NCI-H446 (cell line): ENCODE results near the gene TBC1D5.
"Not testable (repeated sequence)": the region's sequence is repeated elsewhere in the genome, so short reads cannot be mapped to it uniquely, and the experiment has no call there.

Experiments used
- DNase-seq, 2 experiments: peaks; one replicate each; lab custom pipeline; 2025; lab: John Stamatoyannopoulos, UW

The TBC1D5 gene

GRCh38 chr3:17542591-17542990 is 199.8 kb downstream of the TBC1D5 start:
- DNase-seq: no peak

GRCh38 chr3:17539436-17539835 is 203.0 kb downstream of the TBC1D5 start:
- no peak for DNase-seq

DNA sequence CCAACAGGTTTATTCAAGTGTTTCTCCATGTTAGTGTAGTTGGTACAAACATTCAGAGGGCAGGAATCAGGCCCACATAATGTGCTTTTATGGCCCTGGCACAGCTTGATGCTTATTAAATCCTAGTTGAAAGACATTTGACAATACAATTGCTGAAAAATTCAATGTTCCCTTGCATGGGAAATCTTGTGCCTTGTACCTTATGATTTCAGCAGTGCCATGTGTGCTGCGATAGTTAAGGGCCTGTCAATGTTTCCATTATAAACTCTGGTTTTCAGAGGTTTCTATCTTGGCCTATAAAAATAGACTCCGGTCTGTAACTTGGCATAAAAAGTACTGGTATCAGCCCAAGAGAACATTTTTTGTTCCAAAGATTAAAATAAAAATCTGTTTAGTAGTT is 207.2 kb downstream of the TBC1D5 start:
- DNase-seq: no peak

- DNase-seq: not testable (repeated sequence)
Measured at GRCh38 chr3:17532446-17532845, 210.0 kb downstream of the TBC1D5 start.

DNA sequence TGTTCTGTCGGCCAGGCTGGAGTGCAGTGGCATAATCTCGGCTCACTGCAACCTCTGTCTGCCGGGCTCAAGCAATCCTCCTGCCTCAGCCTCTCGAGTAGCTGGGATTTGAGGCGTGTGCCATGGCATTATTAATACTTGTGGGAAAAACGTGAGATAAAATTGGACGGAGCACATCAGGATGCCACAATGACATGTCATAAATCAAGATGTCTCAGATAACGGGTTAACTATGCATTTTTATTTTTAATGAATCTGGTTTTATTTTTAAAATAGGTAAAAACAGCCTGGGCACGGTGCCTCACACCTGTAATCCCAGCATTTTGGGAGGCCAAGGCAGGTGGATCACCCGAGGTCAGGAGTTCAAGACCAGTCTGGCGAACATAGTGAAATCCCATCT is 212.8 kb downstream of the TBC1D5 start:
- no peak for DNase-seq

DNA sequence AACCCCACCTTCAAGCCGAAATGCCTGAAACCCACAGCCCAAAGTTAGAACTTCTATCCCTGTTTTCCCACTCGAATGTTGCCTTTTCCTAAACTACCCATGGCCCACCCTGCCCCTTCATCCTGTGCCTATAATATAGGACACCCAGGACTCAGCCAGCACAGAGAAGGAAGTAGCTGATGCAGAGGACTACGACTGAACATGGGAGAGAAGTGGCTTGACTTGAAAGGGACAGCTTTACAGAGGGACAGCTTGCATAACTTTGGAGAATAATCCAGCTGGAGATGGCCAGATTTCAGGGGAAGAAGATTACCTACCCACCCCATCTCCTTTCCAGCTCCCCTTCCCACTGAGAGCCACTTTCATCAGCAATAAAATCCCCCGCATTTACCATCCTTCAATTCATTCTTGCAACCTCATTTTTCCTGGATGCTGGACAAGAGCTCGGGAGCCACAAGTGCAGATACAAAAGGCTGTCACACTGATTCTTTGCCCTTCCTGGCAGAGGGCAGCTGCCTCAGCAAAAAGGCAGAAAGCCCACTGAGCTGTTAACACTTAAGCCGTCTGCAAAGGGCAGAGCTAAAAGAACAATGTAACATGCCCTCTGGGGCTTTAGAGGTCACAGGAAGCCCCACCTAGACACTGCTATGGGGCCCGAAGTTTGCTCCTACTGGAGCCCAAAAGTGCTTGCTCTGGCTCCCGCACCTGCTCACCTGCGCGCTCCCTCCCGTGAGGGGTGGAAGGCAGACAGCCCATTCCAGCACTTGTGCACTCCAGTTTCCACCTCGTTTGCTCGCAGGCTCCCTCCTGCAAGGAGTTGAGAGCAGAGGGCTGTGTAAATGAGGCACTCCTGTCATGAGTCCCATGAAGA is 224.0 kb downstream of the TBC1D5 start:
- no peak for DNase-seq

- DNase-seq: no peak
Measured at GRCh38 chr3:17515445-17516234, 226.8 kb downstream of the TBC1D5 start.

- no peak for DNase-seq
Measured at GRCh38 chr3:17514597-17514996, 227.8 kb downstream of the TBC1D5 start.

- no peak for DNase-seq
Measured at GRCh38 chr3:17510265-17510664, 232.2 kb downstream of the TBC1D5 start.

DNA sequence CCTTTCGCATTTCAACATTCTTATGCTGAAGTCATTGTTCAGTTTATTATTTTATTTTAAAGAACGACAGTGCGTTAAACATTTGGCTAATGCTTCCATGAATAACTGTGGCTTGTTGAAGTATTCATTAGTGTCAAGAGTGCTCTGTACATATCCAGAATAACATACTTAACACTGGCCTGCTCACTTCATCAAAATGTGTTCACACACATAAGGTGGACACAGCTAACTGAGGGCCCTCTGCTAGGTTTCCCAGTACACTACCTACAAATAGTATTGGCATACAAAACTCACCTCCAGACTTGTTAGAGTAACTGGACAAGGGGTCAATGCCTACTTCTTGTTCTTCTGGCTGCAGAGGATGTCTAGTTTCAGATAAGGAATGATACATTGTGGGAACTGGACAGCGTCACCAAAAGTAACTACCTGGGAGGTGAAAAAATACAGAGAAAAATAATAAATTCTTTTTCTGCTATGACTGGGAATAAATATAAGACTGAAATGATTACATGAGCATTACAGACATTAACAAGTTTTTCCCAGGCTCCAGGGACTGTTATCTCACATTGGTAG is 234.2 kb downstream of the TBC1D5 start:
- DNase-seq: no peak

GRCh38 chr3:17507480-17507879 is 235.0 kb downstream of the TBC1D5 start:
- no peak for DNase-seq

DNA sequence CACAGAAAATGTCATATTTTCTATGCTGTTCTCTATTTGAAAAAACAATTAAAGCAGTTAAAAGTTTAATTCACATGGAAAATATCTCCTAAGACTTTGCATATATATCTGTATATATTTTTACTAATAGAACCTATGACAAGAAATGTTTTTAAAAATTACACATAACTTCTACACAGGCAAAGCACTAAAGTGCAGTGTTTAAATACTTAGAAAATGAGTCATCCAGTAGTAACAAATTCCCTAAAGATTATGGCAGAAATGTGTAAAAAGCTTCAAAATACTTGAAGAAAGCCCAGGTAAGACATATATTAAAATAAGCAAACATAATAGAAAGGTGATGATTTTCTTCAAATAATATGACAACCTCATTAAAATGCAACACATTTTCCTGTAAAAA is 236.6 kb downstream of the TBC1D5 start:
- DNase-seq: no peak

GRCh38 chr3:17501745-17502144 is 240.7 kb downstream of the TBC1D5 start:
- DNase-seq: no peak

DNA sequence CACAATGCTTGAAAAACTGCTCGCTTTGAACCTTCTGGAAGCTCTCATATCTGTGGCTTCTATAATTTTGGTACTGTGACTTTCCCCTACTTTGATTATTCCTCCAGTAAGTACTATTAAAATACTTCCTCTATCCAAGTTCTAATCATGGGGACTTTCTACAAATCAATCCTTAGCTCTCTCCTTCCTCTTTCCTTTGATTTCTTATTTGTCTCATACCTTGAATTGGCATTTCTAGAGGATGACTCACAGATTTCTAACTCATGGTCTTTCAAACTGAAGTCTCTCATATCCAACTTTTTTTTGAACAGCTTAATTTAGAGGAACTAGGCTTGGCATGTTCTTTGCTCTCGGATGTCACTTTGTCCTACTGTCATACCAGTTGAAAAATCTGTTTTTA is 241.8 kb downstream of the TBC1D5 start:
- DNase-seq: no peak

DNA sequence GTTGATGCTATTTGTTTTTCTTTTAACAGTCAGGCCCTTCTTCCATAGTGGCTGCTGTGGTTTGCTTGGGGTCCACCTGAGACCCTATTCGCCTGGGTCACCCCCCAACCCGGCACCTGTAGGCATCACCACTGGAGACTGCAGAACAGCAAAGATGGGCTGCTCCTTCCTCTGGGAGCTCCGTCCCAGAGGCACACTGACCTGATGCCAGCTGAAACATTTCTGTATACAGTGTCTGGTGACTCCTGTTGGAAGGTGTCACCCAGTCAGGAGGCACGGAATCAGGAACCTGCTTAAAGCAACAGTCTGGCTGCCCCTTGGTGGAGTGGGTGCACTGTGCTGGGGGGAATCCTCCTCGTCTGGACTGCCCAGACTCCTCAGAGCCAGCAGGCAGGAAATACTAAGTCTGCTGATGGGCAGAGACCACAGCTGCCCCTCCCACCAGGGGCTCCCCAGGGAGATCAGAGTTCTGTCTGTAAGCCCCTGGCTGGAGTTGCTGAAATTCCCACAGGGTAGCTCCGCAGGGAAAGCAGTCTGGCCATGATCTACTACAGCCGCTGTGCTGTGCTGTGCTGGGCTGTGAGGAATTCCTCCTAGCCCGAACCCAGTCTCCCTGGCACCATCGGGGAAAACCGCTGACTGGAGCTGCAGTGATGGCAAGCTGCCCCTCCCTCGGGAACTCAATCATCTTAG is 248.2 kb downstream of the TBC1D5 start:
- peak; percentile 60 to 81 for DNase-seq

- DNase-seq: no peak
Measured at GRCh38 chr3:17491601-17492000, 250.8 kb downstream of the TBC1D5 start.

- not testable (repeated sequence) for DNase-seq
Measured at GRCh38 chr3:17491190-17491589, 251.2 kb downstream of the TBC1D5 start.

DNA sequence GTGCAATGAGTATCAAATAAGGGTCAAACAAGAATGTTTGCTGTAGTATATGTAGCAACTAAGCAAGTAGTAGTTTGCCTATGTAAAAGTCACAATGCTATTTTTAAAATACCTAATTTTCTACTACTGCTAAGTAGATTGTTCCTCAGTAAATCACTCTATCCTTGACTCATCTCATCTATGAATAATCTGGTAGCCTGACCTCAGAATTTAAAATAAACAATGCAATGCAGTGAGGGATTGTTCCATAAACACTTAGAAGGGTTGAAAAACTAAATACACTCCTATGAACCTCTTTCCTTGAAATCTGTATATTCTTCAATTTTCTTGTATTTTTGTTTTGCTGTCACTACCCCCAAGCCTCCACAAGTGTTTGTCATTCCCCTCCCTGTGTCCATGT is 253.3 kb downstream of the TBC1D5 start:
- no peak for DNase-seq

DNA sequence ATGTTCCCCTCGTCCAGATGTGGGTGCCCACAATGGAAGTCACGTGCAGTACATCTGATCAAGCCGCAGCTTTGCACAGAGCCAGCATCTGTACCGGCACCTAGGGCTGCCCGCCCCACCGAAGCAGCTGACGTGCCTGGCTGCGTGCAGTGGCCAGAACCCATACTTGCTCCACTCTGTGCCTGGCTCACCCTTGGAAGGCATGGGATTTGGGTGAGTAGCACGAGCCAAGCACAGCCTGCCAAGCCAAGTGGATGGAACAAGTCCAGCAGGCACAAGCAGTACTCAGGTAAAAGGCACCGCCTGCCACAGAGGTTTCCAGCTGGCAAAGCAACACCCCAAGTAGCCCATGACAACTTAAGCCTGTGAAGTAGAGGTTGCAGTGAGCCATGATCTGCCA is 261.3 kb downstream of the TBC1D5 start:
- peak in 1 of 2 experiments; percentile 37 for DNase-seq

GRCh38 chr3:17479681-17480405 is 262.6 kb downstream of the TBC1D5 start:
- no peak for DNase-seq

- no peak for DNase-seq
Measured at GRCh38 chr3:17478673-17479072, 263.8 kb downstream of the TBC1D5 start.

DNA sequence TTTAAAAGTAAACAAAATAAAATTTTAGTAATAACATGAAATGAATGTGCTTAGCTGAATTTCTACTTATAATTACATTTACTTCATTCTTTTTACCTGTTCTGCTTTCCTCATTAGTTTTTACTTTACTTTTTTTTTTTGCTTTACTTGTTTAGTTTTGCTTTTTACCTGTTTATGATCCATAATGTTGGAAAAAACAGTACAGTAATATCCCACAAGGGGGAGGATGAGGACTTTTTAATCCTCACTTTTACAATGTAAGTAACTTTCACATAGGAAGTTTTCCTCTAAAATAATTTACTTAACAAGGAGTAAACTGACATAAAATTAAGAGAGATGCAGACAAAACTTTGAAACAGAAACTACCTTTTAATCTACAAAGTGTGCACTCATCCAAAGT is 268.7 kb downstream of the TBC1D5 start:
- DNase-seq: no peak
